IPS-NIHi11 (cell line): ENCODE results near the gene FDX1.

ENCODE experiments used
- DNase-seq: peaks from one replicate; pipeline ENCODE4 v3.0.0; 2012; ENCODE audit warnings: mixed read lengths, low spot score

Gene FDX1

GRCh38 chr11:110509472-110509871 is 79.7 kb downstream of the FDX1 start:
- DNase-seq: no peak

GRCh38 chr11:110512026-110512425 is 82.3 kb downstream of the FDX1 start:
- no peak for DNase-seq

DNA sequence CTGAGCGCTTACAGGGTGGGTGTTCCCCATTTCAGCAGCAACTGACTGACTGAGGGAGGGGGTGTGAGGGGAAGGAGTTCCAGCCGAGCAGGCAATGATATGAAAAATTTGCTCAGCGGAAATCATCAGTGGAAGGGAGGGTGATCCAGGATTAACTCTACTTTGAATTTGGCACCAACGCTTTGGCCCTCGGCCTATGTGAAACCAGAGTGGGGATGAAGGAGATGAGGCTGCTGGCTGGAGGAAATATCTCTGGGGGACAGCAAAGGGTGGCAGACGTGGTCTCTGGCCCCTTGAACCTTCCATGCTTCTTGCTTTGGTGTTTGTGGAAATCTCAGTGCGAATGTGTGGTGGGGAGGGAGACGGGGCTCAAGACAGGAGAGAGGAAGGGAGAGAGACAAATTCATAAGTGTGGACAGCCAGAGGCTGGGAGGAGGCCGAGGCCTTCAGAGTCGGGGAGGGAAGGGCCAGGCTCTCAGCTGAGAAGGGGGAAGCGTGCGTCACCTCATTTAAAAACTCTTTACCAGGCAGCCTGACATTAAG is 83.6 kb downstream of the FDX1 start:
- no peak for DNase-seq

DNA sequence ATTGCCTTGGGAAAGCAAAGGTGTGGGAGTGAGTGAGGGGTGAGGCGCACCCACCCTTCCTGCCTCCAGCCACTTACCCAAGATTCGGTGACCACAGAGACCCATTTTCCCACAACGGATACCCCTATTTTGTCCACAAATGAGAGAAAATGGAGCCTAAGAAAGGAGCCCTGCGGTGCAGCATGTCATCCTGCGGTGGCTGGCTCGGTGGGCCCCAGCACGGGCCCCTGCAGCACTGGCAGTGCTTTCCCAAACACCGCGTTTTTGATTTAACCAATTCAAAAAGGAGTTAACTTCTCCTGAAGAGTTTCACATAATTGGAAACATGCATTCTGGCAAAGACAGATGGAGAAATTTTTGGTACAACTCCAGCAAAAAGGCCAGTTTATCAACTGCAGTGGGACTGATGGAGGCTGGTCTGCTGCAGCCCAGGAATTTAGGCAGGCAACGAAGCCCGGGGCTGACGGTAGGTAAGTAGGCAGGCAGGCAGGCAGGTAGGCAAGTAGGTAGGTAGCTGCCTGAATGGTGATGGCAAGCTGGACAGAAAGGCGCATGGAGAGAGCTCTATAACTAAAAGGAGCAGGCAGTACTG is 84.2 kb downstream of the FDX1 start:
- DNase-seq: no peak
